ENCODE data around the gene MSRB1. TPM values are rescaled to one million over a fixed set of nuclear protein-coding genes. Genes with fewer than 3 reads are reported as not detected.

The MSRB1 gene
- total and polyA plus RNA-seq, 8 donors, result 29.7 to 94.4 (median 57.0) TPM

GRCh38 chr16:1976216-1976520, 33.2 kb upstream of the MSRB1 start:
- FAIRE-seq (no peak), ATAC-seq (no peak), DNase-seq (peak in 1 of 6 donors; percentile 67)
- no peak overlapping the region for H3K4me3 ChIP-seq
- H3K27ac ChIP-seq, result no peak overlapping the region
- H3K27me3 ChIP-seq, result no peaks in the 10 kb centered on the region
- no peak for TF ChIP-seq CTCF (IDR thresholded peaks at IDR 0.05)
- intact Hi-C loops (cut with DNase I), result no loop called here
- 93 to 94% methylated on average over 8 of the region's 8 CpGs for whole genome bisulfite sequencing, 2 donors
- peaks cover 0 to 20% (median 10%) of the 10 kb centered on the region in 3 donors for H3K4me1 ChIP-seq
- peaks cover 0 to 29% (median 14%) of the 10 kb centered on the region in 3 donors for H3K36me3 ChIP-seq
- no peaks in the 10 kb centered on the region for H3K9me3 ChIP-seq

GRCh38 chr16:1975432-1976215, 32.6 kb upstream of the MSRB1 start:
- no peaks in the 10 kb centered on the region for H3K27me3 ChIP-seq
- FAIRE-seq (no peak), ATAC-seq (no peak), DNase-seq (peak in 2 of 6 donors; percentile 59 to 73)
- no peaks in the 10 kb centered on the region for H3K9me3 ChIP-seq
- 90 to 93% methylated on average over 33 of the region's 33 CpGs for WGBS, 2 donors
- H3K4me3 ChIP-seq, result no peak overlapping the region
- no peak for TF ChIP-seq CTCF (IDR thresholded peaks at IDR 0.05)
- peaks cover 0 to 29% (median 14%) of the 10 kb centered on the region in 3 donors for H3K36me3 ChIP-seq
- H3K27ac ChIP-seq, result no peak overlapping the region
- intact Hi-C loops (cut with DNase I), result no loop called here
- H3K4me1 ChIP-seq, result peaks cover 0 to 20% (median 13%) of the 10 kb centered on the region in 3 donors

- FAIRE-seq, result no peak
- peaks cover 0 to 29% (median 14%) of the 10 kb centered on the region in 3 donors for H3K36me3 ChIP-seq
- 91 to 94% methylated on average over 41 to 42 of the region's 42 CpGs for WGBS, 2 donors
These were observed 31.4 kb upstream of the MSRB1 start for GRCh38 chr16:1974157-1975070.

GRCh38 chr16:1973461-1974156, 30.6 kb upstream of the MSRB1 start:
- ATAC-seq, result no peak
- intact Hi-C loops (cut with DNase I), result no loop called here
- Histone ChIP-seq H3K9me3 (no peaks in the 10 kb centered on the region), H3K27ac (no peak overlapping the region), H3K4me3 (no peak overlapping the region), H3K4me1 (peaks cover 0 to 13% (median 12%) of the 10 kb centered on the region in 3 donors), H3K36me3 (peaks cover 0 to 29% (median 14%) of the 10 kb centered on the region in 3 donors), H3K27me3 (no peaks in the 10 kb centered on the region)
- TF ChIP-seq CTCF (IDR thresholded peaks at IDR 0.05), result no peak
- DNase-seq, result peak in 3 of 6 donors; percentile 18 to 78 (median 44)
- FAIRE-seq, result no peak
- 87% methylated on average over 16 of the region's 16 CpGs for WGBS, 2 donors

More at GRCh38 chr16:1974157-1975070, 31.4 kb upstream of the MSRB1 start:
- no peaks in the 10 kb centered on the region for H3K9me3 ChIP-seq
- ATAC-seq, result no peak
- no peak overlapping the region for H3K4me3 ChIP-seq
- intact Hi-C loops (cut with DNase I), result no loop called here
- DNase-seq, result peak in 2 of 6 donors; percentile 50 to 78
- H3K27ac ChIP-seq, result no peak overlapping the region
- H3K4me1 ChIP-seq, result peaks cover 0 to 13% (median 12%) of the 10 kb centered on the region in 3 donors
- no peak for TF ChIP-seq CTCF (IDR thresholded peaks at IDR 0.05)
- H3K27me3 ChIP-seq, result no peaks in the 10 kb centered on the region
